Right renal cortex interstitium (tissue), 3 donors: ENCODE results near the gene FRAT1. TPM values are rescaled to one million over a fixed set of nuclear protein-coding genes. Genes with fewer than 3 reads are reported as not detected.

Source experiments
- DNase-seq, 3 donors: peaks; one replicate each; pipeline ENCODE4 v3.0.0-alpha.2; 2013; ENCODE audit warnings: low read depth in 3 of 3, low spot score in 2 of 3
- polyA plus RNA-seq, 3 donors: library from polyadenylated mRNA; unstranded; fragments of 120-200 nt; gene quantifications; one replicate each; pipeline ENCODE4 v1.2.1, GENCODE V29; 2013; ENCODE audit not compliant: insufficient read length in 3 of 3

The FRAT1 gene
- polyA plus RNA-seq, 3 donors = 4.0 to 4.6 (median 4.0) TPM

DNA sequence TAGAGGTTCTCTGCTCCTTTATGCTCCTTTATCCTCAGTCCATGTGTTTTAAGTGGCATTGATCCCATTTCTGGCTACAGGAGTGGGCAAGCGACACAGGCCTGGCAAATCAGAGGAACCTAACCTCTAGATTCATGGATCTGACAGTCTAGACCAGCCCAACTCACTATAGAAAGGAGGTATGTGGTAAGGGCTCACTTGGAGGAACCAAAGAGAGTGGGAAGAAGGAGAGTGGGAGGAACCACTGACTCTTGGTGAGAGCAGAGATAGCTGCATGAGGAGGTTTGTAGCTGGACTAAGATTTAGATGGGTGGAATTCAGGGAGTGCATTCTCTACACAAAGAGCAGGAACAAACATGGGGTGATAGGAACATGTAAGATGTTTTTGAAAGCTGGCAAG lies 11.6 kb upstream of the FRAT1 start:
- no peak for DNase-seq

DNA sequence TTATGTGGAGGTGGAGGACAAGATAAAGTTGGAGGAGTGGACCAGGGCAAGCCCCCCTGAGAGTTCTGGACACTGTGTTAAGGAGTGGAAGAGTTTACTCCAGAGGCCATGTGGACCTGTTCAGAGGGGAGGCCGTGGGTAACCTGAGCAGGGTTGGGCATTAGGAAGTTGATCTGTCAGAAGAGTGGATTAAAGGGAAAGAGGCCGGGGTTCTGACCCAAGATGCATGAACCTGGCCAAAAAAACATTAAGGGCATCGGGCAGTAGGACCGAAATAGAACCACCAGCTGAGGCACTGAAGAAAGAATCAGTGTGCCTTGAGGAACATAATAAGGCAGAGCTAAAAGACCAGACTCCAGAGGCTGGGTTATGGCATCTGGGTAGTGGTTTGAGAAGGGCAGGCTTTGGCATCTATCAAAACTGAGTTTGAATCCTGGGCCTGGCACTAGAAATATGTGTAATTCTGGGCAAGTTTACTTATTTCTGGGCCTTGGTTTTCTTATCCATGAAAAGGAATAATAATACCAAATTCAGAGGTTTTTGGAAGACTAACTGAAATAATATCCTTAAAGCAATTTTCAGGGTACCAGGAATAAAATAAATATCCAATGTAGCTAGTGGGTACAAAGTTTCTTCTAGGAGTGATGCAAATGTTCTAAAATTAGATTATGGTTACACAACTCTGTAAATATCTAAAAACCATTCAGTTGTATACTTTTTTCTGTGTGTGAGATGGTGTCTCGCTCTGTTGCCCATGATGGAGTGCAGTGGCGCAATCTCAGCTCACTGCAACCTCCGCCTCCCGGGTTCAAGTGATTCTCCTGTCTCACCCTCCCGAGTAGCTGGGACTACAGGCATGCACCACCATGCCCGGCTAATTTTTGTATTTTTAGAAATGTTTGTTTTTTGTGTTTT lies 10.9 kb upstream of the FRAT1 start:
- DNase-seq = no peak

DNA sequence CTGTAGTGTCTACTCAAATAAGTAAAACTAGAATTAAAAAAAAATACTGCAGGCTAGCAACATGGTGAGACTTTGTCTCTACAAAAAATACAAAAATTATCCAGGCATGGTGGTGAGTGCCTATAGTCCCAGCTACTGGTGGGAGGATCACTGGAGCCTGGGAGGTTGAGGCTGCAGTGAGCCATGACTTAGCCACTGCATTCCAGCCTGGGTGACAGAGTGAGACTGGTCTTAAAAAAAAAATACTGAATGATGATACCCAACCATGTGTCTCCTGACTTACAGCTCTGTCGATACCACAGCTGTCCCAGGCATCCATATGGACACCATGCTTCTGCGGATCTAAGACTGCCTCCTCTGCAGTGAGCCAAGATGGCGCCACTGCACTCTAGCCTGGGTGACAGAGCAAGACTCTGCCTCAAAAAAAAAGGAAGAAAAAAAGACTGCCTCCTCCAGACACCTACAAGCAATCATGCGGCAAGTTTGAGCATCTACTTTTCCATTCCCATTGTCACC lies 7.9 kb upstream of the FRAT1 start:
- no peak for DNase-seq

DNA sequence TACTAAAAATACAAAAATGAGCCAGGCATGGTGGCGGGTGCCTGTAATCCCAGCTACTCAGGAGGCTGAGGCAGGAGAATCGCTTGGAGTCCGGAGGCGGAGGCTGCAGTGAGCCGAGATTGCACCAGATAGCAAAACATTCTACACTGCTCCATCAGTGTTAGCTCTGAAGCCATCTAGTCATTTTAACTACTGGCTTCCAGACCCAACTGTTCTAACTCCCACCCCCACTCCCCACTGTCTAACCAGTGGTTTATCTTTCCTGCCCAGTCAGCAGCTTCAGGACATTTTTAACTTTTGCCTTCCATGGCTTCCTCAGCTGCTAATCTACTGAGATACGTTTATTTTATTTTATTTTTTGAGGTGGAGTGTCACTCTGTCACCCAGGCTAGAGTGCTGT lies 6.2 kb upstream of the FRAT1 start:
- DNase-seq = no peak

DNA sequence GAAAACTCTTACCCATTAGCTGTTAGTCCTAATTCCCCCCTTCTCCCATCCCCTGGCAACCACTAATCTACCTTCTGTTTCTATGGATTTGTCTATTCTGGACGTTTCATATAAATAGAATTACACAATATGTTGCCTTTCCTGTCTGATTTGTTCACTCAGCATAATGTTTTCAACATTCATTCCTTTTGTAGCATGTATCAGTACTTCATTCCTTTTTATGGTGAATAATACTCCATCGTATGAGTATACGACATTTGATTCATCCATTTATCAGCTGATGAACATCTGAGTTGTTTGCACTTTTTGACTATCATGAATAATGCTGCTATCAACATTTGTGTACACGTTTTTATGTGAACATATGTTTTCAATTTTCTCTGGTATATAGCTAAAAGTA lies 4.4 kb upstream of the FRAT1 start:
- DNase-seq = no peak

DNA sequence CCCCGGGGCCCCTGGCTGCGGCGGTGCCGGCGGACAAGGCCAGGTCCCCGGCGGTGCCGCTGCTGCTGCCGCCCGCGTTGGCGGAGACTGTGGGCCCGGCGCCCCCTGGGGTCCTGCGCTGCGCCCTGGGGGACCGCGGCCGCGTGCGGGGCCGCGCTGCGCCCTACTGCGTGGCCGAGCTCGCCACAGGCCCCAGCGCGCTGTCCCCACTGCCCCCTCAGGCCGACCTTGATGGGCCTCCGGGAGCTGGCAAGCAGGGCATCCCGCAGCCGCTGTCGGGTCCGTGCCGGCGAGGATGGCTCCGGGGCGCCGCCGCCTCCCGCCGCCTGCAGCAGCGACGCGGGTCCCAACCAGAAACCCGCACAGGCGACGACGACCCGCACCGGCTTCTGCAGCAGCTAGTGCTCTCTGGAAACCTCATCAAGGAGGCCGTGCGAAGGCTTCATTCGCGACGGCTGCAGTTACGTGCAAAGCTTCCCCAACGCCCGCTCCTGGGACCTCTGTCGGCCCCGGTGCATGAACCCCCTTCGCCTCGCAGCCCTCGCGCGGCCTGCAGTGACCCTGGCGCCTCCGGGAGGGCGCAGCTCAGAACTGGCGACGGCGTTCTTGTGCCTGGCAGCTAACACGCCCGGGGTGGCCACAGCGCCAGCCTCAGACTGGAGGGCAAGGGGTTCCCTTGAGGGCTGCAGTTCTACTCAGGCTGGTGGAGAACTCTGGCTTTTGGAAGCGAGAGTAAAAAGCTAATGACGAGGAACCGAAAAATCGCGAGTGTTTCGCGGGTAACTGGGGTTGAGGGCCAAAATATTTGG lies 804 bp downstream of the FRAT1 start:
- DNase-seq = no peak

DNA sequence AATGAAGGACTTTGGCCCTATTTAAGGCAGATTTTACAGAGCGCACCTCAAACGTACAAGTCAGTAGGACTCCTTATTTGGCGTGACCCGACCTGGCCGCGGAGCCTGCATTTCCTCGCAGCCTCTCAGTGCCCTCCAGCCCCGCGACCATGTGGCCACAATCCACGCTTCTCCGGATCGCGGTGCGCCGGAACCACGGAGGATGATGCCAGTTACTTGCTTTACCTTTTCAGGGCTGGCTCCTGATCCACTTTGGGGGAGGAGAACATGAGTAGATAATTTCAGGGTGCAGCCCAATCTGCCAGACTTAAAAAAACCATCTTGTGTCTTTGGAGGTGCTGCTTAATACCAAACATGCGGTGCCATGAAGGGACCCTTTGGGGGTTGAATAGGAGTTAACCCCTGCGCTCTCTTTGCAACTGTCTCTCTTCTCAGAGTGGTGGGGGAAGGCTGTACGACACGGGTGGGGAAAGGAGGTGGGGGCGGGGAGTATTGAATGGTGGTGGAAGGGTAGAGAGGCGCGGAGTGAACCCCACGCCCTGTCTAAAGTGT lies 1.5 kb downstream of the FRAT1 start:
- no peak for DNase-seq

DNA sequence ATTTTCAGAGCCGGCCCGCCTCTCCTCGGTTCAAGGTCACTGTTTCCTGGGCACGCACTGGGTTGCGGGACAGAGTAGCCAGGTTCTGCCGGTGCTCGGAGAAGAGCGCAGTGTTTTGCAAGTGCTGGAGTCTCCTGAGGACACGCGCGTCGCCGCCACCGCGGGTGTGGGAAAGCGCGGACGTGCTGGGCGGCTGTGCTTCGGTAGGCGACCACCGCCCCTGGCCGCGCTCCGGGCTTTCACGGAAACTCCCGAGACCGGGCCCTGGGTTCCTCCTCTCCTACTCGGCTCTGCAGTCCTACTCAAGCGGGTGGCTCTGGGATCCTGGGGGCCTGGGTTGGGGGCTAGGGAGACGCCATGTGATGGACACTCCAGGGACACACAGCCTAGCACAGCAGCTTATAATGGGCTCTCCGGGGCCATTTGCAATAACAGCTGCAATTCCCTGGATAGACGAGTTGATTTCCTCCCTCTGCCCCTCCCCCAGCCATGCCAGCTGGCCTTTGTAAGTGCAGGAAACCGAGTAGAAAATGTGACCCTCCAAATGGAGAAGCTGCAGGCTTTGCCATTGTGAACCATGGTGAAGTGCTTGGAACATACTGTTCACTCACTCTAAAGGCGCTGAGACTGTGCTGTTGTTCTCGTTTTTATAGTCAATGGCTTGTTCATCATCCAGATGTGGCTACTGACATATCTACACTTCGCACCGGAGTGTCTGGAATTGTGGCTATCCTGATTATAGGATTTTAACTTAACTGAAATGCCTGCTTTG lies 2.1 kb downstream of the FRAT1 start:
- DNase-seq = no peak

DNA sequence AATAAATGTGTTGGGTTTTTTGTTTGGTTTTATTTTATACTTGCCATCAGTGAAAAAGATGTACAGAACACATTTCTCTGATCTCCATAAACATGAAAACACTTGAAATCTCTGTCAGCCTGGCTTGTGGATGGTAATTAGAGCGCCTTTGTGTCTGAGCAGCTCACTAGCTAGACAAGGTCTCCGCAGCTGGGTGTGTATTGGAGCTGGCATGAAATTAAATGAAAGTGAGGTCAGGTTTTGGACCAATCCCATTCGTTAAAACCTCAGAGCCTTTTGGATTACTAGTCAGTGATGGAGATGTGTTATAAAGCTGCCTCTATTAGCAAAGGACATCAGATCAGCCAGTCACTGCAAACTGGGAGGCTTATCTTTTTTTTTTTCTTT lies 2.7 kb downstream of the FRAT1 start:
- no peak for DNase-seq

DNA sequence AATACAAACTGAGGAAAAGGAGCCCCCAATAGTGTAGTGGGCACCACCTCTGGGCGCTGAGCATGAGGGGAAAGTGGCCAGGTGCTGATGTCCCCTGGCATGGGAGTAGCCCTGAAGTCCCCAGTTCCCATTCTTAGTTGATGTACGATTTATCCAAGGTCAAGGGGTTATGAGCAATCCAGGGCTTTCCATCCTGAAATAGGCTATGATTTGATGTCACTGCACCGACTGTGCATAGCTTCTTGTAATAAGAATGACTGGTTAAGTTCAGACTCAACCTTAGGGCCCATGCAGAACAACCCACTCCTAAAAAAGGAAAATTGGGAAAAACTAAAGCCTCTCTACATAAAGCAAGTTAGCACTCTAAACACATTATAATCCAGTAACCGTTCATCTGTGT lies 4.4 kb downstream of the FRAT1 start:
- no peak for DNase-seq

DNA sequence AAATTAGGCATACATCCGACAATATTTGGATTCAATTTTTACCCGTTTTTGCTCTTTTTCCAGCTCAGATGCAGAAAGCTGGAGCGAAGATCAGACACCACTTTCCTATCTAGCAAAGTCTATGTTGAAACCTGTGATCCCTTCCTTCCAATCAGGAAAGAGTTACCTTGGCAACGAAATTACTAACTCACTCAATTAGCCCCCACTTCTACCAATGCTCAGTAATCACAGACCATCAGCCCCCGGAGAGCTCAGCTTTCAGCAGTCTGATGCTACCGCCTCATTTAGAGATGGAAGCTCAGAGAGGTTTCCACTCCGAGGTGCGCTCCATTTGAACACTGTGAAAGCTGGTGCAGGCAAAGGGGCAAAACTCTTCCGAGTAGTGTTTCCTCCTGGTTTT lies 6.7 kb downstream of the FRAT1 start:
- no peak for DNase-seq

DNA sequence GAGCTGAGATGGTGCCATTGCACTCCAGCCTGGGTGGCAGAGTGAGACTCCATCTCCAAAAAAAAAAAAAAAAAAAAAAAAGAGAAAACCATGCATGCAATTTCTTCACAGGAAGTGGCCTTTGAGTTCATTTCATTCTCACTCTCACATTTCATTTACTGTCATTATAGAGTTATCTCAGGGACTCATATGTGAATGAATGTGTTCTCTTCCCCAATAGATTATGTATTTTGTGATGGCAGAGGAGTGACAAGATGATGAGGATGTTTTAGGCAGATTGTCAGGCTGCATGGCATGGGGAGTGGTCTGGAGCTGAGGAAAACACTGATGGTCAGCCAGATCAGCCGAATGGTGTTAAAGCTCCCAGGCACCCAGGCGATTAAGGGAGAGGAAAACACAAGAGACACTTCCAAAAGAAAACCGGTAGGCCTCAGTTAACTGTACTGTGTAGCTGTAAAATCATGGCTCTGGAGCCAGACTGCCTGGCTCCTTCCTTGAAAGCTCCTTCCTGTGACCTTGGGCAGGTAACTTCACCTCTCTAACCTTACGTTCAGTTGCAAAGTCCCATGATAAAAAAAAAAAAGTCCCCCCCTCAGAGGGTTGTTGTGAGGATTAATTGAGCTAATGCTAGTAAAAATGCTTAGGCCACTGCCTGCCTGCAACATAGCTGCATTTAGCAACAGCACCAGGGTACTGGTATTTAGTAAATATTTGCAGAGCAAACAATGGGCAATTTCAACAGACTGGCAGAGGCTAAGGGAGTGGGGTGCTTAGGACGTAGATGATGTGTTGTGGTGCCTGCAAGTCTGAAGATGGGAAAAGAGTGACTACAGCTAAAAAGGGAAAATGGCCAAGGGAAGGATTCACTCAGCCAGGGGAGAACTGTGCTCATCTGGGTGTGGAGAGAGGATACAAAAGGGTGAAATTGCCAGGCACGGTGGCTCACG lies 8.6 kb downstream of the FRAT1 start:
- DNase-seq = no peak

DNA sequence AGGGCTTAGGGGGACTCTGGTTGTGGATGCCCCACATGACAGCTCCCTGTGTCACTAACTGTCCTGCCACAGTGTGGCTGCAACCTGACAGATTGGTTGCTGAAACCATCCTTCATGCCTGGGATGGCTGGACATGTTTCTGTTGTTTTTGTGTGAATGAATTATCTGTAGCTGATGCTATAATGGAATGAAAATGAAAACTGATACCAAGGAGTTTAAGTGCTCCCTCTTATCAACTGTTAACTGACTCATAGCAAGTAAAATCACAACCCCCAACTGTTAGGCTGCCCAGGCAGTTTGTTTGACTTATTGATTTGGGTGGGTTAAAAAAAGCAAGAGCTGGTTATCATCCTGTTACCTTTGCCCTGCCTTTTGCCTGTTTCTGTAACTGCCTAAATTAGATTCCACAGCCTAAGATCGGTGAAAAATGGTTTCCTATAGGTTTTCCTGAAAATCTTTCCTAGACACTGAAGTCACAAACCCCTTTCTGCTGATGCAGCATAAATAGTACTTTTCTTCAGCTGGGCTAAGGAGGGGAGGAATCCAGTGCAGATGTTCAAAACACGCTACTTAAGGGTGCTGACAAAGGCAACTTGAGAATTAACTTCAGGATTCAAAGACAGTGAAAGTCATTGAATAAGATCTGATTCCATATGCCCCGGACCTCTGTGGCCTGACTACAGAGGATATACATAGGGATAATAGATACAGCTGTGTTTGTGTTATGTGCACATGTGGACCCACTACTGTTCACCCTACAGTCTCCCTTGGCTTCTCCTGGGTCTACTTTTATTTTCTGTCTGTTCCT lies 9.8 kb downstream of the FRAT1 start:
- DNase-seq = no peak

DNA sequence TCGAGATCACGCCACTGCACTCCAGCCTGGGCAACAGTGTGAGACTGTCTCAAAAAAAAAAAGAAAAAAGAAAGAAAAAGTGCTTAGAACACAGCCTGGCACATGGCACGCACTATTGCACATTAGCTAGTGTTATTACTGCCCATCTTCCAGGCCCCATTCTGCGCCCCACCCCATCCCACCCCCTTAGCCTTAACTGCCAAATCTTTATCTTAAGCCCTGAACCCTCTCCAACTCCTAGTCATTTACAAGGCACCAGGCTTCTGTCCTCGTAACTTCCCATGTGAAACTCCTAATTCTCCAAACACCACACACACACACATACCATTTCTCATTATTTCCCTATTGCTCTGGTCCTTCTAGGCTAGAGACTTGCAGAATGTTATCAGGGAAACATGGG lies 10.7 kb downstream of the FRAT1 start:
- no peak for DNase-seq

DNA sequence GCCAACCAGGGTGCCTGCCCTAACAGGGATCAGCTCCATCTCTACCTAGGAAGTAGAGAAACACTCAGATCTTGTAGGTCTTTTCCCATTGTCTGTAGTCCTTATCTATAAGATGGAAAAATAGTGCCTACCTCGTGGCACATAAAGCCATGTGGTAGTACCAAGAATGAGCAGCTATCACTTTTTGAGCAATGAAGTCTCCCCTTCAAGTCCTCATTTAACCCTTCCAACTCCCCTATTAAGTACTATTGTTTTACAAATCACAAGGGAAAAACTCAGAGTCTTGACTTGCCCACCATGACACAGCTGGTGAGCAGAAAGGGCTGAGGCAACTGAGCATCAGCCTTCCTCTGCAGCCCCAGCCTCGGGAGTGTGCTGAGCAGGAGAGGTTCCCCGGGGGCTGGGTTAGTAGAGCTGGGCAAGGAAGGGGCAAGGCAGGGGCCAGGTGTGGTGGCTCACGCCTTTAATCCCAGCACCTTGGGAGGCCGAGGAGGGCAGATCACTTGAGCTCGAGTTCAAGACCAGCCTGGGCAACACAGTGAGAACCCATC lies 12.2 kb downstream of the FRAT1 start:
- no peak for DNase-seq

DNA sequence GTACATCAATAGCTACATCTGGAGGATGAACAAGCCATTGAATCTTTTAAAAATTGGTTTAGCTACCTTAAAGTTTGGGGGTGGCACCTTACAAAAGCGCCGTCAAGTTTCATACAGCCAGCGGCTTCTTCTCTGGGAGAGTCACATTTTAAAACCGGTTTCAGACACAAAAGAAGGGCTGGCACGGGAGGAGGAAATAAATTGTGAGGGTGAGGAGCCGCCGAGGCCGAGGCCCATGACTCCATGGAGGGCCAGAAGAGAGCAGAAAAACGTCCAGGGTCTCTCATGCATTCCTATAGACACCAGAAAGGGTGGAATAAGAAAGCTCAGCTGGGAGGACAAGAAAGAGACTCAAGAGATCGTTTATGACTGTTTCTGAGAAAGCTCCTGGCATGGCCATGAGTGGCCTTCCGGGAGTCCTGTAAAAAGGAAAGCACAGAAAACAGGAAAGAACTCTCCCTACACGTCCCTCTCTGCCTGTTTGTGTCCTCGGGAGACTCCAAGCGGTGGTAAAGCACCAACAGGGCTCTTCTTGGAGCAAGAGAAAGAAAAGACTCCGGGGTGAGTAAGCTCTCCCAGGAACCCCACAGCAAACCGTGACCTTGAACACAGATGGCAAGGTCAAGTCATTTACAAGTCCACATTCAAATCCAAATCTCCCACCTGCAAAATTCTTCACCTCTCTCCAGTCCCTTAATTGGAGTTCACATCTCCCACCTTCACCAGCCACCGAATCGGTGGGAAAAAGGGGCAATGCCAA lies 13.7 kb downstream of the FRAT1 start:
- DNase-seq = no peak

DNA sequence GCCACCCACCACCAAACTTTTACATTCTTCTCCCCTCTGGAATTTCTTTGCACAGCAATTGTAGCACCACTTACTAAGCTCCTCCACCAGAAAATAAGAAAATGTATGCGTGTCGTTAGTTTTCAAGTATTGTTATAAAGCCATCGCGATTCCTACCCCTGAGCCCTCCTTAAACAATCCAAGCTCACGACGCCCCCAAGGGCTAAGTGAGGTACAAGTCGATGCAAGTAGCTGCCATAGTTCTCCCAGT lies 14.2 kb downstream of the FRAT1 start:
- no peak for DNase-seq
